ENCODE results near the gene DIPK2B. TPM values are rescaled to one million over a fixed set of nuclear protein-coding genes. Genes with fewer than 3 reads are reported as not detected.

The DIPK2B gene
- total and polyA plus RNA-seq, 9 donors, result 14.4 to 19.9 (median 17.9) TPM

DNA sequence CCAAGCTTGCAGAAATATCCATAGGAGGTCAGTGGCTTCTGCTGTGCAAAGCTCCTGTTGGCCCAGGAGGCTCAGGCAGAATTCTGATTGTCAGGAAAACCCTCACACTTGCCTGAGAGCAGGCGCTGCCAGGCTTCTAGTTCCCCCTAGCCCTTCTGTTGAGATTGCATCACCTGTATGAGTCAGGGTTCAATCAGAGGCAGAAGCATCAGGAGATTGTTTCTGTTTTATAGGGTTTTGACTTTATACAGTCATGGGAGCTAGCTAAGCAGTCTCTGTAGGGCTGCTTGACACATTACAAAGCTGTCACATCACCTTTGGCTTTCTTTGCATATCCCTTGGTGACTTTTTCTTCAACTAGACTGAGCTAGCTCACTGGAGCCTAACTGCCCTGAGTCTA, 27.8 kb downstream of the DIPK2B start:
- 13% methylated on average over 1 of the region's 1 CpG for WGBS (ENCODE audit: insufficient coverage)
- DNase-seq, result no peak
- no peak overlapping the region for H3K27ac ChIP-seq (ENCODE audit: low read length)
- no peaks in the 10 kb centered on the region for H3K36me3 ChIP-seq (ENCODE audit: control insufficient read depth, insufficient read depth, low read length)
- no peak overlapping the region for H3K4me3 ChIP-seq (ENCODE audit: low read length)
- peaks cover 23% of the 10 kb centered on the region for H3K27me3 ChIP-seq (ENCODE audit: control insufficient read depth, insufficient read depth, low read length)
- H3K4me1 ChIP-seq (ENCODE audit: control insufficient read depth, insufficient read depth, low read length), result no peaks in the 10 kb centered on the region
- H3K9me3 ChIP-seq (replicated peaks; ENCODE audit: control insufficient read depth, low read depth, low read length), result no peaks in the 10 kb centered on the region

DNA sequence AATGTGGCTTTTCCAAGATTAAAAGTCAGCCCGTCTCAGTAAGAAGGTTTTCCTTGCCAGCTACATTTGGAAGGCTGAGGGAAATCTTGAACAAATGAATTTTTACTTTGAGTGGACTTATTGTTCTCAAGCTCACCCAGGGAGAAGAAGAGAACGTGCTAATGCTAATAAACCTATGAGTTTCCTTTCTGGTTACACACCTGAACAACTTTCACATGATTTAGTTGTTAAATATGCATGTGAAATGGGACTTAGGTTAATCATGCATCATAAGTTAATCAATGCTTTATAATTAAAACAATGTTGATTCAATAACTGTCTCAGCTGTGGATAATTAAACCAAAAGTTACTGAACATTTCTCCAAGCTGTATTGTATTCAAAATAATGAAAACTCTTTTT, 33.9 kb downstream of the DIPK2B start:
- Histone ChIP-seq H3K9me3 (replicated peaks; ENCODE audit: control insufficient read depth, low read depth, low read length) (no peaks in the 10 kb centered on the region), H3K36me3 (ENCODE audit: control insufficient read depth, insufficient read depth, low read length) (no peaks in the 10 kb centered on the region), H3K27me3 (ENCODE audit: control insufficient read depth, insufficient read depth, low read length) (peaks cover 25% of the 10 kb centered on the region), H3K27ac (ENCODE audit: low read length) (no peak overlapping the region), H3K4me1 (ENCODE audit: control insufficient read depth, insufficient read depth, low read length) (no peaks in the 10 kb centered on the region), H3K4me3 (ENCODE audit: low read length) (no peak overlapping the region)
- DNase-seq, result no peak
- 33% methylated on average over 1 of the region's 2 CpGs for WGBS (ENCODE audit: insufficient coverage)

DNA sequence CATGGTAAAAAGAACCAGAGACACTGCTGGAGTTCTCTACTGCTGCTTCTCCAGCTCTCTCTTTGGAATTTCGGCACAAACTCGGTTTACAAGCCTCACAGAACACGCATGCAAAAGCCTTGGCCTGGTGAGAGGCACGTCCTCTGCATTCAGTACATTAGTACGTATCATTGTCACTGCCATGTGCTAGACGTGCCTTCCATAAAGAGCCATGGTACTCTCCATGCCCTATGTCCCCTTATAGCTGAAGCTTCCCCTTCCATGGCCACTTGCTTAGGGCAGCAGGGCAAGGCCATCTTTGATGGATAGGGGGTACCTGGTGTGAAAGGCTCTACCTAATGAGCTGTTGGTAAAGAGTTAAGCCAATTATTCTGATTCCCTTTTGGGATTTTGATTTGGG, 35.0 kb downstream of the DIPK2B start:
- 73% methylated on average over 5 of the region's 6 CpGs for WGBS (ENCODE audit: insufficient coverage)
- H3K4me1 ChIP-seq (ENCODE audit: control insufficient read depth, insufficient read depth, low read length), result no peaks in the 10 kb centered on the region
- no peak overlapping the region for H3K4me3 ChIP-seq (ENCODE audit: low read length)
- no peak overlapping the region for H3K27ac ChIP-seq (ENCODE audit: low read length)
- DNase-seq, result no peak
- no peaks in the 10 kb centered on the region for H3K36me3 ChIP-seq (ENCODE audit: control insufficient read depth, insufficient read depth, low read length)
- peaks cover 17% of the 10 kb centered on the region for H3K27me3 ChIP-seq (ENCODE audit: control insufficient read depth, insufficient read depth, low read length)
- H3K9me3 ChIP-seq (replicated peaks; ENCODE audit: control insufficient read depth, low read depth, low read length), result peaks cover 4% of the 10 kb centered on the region

DNA sequence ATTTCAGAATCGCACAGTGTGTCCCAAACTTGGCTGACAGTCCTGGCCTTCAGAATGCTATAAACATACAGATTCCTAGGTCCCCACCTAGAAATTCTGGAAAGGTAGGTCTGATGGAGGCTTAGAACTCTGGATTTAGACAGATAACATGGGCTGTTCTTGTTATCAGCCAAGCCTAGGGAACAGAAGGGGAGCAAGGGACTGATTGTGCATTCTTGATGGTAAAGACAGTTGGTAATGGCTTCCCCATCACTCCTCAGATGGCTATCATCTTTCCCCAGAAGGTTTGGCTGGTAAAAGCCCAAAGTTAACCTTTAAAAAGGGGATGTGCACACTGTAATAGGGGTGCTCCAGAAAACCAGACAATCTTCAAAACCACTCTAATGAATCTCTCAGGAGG, 35.7 kb downstream of the DIPK2B start:
- no peak for DNase-seq
- no peak overlapping the region for H3K4me3 ChIP-seq (ENCODE audit: low read length)
- H3K27ac ChIP-seq (ENCODE audit: low read length), result no peak overlapping the region
- peaks cover 4% of the 10 kb centered on the region for H3K9me3 ChIP-seq (replicated peaks; ENCODE audit: control insufficient read depth, low read depth, low read length)
- no CpG with 5 or more reads among the region's 1 CpG for WGBS (ENCODE audit: insufficient coverage)
- no peaks in the 10 kb centered on the region for H3K36me3 ChIP-seq (ENCODE audit: control insufficient read depth, insufficient read depth, low read length)
- H3K4me1 ChIP-seq (ENCODE audit: control insufficient read depth, insufficient read depth, low read length), result no peaks in the 10 kb centered on the region
- H3K27me3 ChIP-seq (ENCODE audit: control insufficient read depth, insufficient read depth, low read length), result peaks cover 19% of the 10 kb centered on the region

DNA sequence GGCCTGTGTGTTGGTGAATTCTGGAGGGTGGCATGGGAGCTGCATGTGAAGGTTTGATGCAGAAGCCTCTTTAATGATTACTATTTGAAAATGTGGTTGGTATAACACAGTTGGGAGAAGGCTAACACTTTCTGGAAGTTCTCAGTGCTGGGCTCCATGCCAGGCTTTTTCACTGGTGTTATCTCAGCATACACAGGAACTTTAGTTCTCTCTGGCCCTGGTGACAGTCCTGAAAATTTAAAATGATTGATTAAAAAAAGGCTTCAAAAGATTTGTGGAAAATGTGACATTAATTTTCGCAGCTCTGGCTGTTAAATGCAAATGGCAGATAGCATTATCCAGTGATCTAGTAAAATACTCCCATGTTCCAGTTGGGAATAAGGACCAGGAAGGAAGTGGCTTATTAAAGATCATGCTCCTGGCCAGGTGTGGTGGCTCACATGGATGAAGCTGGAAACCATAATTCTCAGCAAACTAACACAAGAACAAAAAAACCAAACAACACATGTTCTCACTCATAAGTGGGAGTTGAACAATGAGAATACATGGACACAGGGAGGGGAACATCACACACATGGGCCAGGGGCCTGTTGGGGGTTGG, 36.6 kb downstream of the DIPK2B start:
- Histone ChIP-seq H3K36me3 (ENCODE audit: control insufficient read depth, insufficient read depth, low read length) (no peaks in the 10 kb centered on the region), H3K9me3 (replicated peaks; ENCODE audit: control insufficient read depth, low read depth, low read length) (peaks cover 4% of the 10 kb centered on the region), H3K27me3 (ENCODE audit: control insufficient read depth, insufficient read depth, low read length) (peaks cover 21% of the 10 kb centered on the region), H3K4me3 (ENCODE audit: low read length) (no peak overlapping the region), H3K27ac (ENCODE audit: low read length) (no peak overlapping the region), H3K4me1 (ENCODE audit: control insufficient read depth, insufficient read depth, low read length) (no peaks in the 10 kb centered on the region)
- DNase-seq, result peak; percentile 16
- no CpG with 5 or more reads among the region's 1 CpG for WGBS (ENCODE audit: insufficient coverage)

DNA sequence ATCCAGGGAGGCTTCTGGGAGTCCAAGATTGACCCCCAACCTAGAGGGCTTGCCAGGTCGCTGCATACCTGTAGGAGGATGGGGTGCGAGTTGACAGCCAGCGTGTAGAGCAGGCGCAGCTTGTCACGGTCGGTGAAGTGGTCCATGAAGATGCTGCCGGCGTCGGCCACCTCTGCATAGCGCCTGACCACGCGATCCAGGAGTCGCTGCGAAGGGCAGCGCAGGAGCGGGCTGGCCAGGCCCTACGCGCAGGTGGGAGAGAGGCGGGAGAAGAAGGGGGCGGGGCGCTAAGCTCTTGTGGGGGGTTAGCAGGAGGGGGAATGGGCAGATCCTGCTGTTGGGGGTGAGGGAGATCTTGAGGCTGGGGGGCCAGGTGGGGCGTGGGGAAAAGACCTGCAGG, 43.0 kb downstream of the DIPK2B start:
- no peaks in the 10 kb centered on the region for H3K36me3 ChIP-seq (ENCODE audit: control insufficient read depth, insufficient read depth, low read length)
- no peaks in the 10 kb centered on the region for H3K4me1 ChIP-seq (ENCODE audit: control insufficient read depth, insufficient read depth, low read length)
- DNase-seq, result no peak
- no peak overlapping the region for H3K4me3 ChIP-seq (ENCODE audit: low read length)
- 71% methylated on average over 20 of the region's 22 CpGs for WGBS (ENCODE audit: insufficient coverage)
- peaks cover 4% of the 10 kb centered on the region for H3K9me3 ChIP-seq (replicated peaks; ENCODE audit: control insufficient read depth, low read depth, low read length)
- peaks cover 21% of the 10 kb centered on the region for H3K27me3 ChIP-seq (ENCODE audit: control insufficient read depth, insufficient read depth, low read length)
- no peak overlapping the region for H3K27ac ChIP-seq (ENCODE audit: low read length)

DNA sequence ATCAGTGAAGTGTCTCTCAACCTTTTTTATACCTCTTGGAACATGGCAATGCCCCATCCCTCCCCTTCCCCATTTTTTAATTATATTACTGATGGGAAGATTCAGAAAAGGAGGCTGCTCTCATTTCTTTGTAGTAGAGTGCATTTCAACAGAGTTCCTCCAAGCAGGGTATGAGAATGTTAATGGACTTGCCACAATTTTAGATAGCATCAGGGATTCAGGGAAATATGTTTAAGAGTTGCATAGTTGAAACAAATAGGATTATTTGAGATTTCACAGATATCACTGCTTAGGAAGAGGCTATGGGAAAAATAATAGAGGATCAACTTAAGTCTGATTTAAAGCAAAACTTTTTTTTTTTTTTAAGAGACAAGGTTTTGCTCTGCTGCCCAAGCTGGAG, 46.2 kb downstream of the DIPK2B start:
- H3K4me3 ChIP-seq (ENCODE audit: low read length), result no peak overlapping the region

DNA sequence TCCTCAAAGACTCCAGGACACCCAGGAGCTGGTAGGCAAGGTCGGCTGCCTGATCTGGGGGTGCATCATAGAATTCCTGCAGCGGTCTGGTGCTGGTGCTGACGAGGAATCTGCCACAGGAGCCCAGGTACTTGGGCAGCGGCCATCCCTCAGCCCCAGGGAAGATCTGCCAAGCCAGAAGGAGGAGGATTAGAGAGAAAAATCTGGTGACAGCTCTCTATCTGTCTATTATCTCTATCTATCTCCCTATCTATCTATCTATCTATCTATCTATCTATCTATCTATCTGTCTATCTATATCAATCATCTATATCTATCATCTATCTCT, 46.7 kb downstream of the DIPK2B start:
- H3K27ac ChIP-seq (ENCODE audit: low read length), result no peak overlapping the region
- no peaks in the 10 kb centered on the region for H3K4me1 ChIP-seq (ENCODE audit: control insufficient read depth, insufficient read depth, low read length)
- no peak for DNase-seq
- H3K9me3 ChIP-seq (replicated peaks; ENCODE audit: control insufficient read depth, low read depth, low read length), result no peaks in the 10 kb centered on the region
- peaks cover 23% of the 10 kb centered on the region for H3K27me3 ChIP-seq (ENCODE audit: control insufficient read depth, insufficient read depth, low read length)
- no peaks in the 10 kb centered on the region for H3K36me3 ChIP-seq (ENCODE audit: control insufficient read depth, insufficient read depth, low read length)
- 54% methylated on average over 3 of the region's 4 CpGs for WGBS (ENCODE audit: insufficient coverage)
- no peak overlapping the region for H3K4me3 ChIP-seq (ENCODE audit: low read length)

More for the DNA sequence above, 46.2 kb downstream of the DIPK2B start:
- no peaks in the 10 kb centered on the region for H3K9me3 ChIP-seq (replicated peaks; ENCODE audit: control insufficient read depth, low read depth, low read length)
- H3K27ac ChIP-seq (ENCODE audit: low read length), result no peak overlapping the region
- no peak for DNase-seq
- H3K27me3 ChIP-seq (ENCODE audit: control insufficient read depth, insufficient read depth, low read length), result peaks cover 24% of the 10 kb centered on the region
- H3K4me1 ChIP-seq (ENCODE audit: control insufficient read depth, insufficient read depth, low read length), result no peaks in the 10 kb centered on the region
- H3K36me3 ChIP-seq (ENCODE audit: control insufficient read depth, insufficient read depth, low read length), result no peaks in the 10 kb centered on the region

All from muscle of leg (tissue), 11 donors.